ENCODE measurements around the gene PIK3R5.

The PIK3R5 gene

GRCh38 chr17:8865385-8865784 is 100.1 kb downstream of the PIK3R5 start:
- H2AK5ac ChIP-seq (ENCODE audit: low read length), result no peak overlapping the region
- no peak overlapping the region for H2BK15ac ChIP-seq (replicated peaks; ENCODE audit: low read depth)
- H3K4ac ChIP-seq (ENCODE audit: low read depth, low read length), result no peak overlapping the region
- no peaks in the 10 kb centered on the region for H3K4me1 ChIP-seq (ENCODE audit: control insufficient read depth, low read depth, low read length)
- no peak overlapping the region for H2BK5ac ChIP-seq (ENCODE audit: low read length)
- H3K79me1 ChIP-seq (ENCODE audit: low read length), result no peaks in the 10 kb centered on the region
- H3K27ac ChIP-seq (ENCODE audit: low read depth, low read length), result no peak overlapping the region
- no peak overlapping the region for H4K5ac ChIP-seq (ENCODE audit: low read length)
- H3K23ac ChIP-seq (ENCODE audit: low read length), result no peak overlapping the region
- no peak overlapping the region for H3K18ac ChIP-seq (ENCODE audit: low read length)
- H3K4me3 ChIP-seq (ENCODE audit: low read length), result no peak overlapping the region
- no peaks in the 10 kb centered on the region for H3K36me3 ChIP-seq (ENCODE audit: control insufficient read depth, insufficient read depth, low read length)
- no peak overlapping the region for H3K9ac ChIP-seq (ENCODE audit: low read length)
- H3K79me2 ChIP-seq (ENCODE audit: control insufficient read depth, insufficient read depth, low read length), result no peaks in the 10 kb centered on the region
- H3K56ac ChIP-seq (ENCODE audit: low read length), result peak overlapping the region; percentile 37
- DNase-seq, result no peak
- no peak overlapping the region for H3K4me2 ChIP-seq (ENCODE audit: low read length)
- H3K27me3 ChIP-seq (ENCODE audit: insufficient read depth, low read length, poor library complexity), result no peaks in the 10 kb centered on the region
- WGBS (ENCODE audit: extremely low coverage, insufficient coverage, low lambda C conversion rate), result no CpG with 5 or more reads among the region's 6 CpGs
- H4K8ac ChIP-seq (ENCODE audit: low read depth, low read length), result no peak overlapping the region
- no peak overlapping the region for H2BK120ac ChIP-seq (ENCODE audit: low read depth, low read length)

DNA sequence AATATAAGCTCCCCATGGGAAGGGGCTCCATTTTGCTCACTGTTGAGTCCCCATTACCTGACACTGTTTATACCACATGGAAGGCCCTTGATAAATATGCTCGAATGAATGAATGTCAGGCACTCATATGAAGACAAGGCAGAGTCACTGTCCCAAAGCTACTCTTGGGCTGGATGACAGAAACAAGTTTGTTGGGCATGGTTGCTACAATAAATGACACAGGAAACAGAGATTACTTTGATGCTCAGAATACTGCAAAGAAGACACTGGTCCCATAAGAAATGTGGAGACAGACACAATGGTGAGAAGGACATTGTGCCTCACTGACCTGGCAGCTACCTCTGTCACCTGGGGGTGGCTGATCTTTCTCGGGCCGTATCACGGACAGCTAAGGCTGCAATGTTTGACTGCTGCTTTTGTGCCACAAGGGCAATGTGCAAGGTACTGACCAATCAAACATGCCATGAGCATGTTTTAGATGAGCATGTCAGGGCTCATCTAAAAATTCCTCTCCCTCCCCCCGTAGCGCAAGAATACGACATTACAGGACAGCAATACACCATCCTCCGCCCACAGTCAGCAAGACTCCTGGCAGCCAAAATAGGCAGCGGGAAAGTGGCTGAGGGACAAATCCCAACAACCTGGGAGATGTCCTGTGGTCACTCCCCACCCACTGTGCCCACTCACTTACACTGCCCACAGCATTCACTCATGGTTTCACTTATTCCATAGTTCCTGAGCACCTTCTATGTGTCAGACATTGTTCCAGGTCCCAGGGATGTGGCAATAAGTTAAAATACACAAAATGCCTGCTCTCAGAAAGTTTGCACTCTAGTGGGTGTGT is 103.1 kb downstream of the PIK3R5 start:
- Histone ChIP-seq H3K79me2 (ENCODE audit: control insufficient read depth, insufficient read depth, low read length) (no peaks in the 10 kb centered on the region), H2BK120ac (ENCODE audit: low read depth, low read length) (no peak overlapping the region), H3K4ac (ENCODE audit: low read depth, low read length) (no peak overlapping the region), H2BK15ac (replicated peaks; ENCODE audit: low read depth) (no peak overlapping the region), H4K8ac (ENCODE audit: low read depth, low read length) (no peak overlapping the region), H3K4me2 (ENCODE audit: low read length) (no peak overlapping the region), H3K79me1 (ENCODE audit: low read length) (no peaks in the 10 kb centered on the region), H2BK5ac (ENCODE audit: low read length) (no peak overlapping the region), H3K36me3 (ENCODE audit: control insufficient read depth, insufficient read depth, low read length) (no peaks in the 10 kb centered on the region), H3K18ac (ENCODE audit: low read length) (no peak overlapping the region), H4K5ac (ENCODE audit: low read length) (no peak overlapping the region), H3K9ac (ENCODE audit: low read length) (no peak overlapping the region), H3K56ac (ENCODE audit: low read length) (no peak overlapping the region), H3K23ac (ENCODE audit: low read length) (no peak overlapping the region), H3K4me3 (ENCODE audit: low read length) (no peak overlapping the region), H3K27ac (ENCODE audit: low read depth, low read length) (no peak overlapping the region), H2AK5ac (ENCODE audit: low read length) (peak overlapping the region; percentile 33), H3K4me1 (ENCODE audit: control insufficient read depth, low read depth, low read length) (peaks cover 5% of the 10 kb centered on the region), H3K27me3 (ENCODE audit: insufficient read depth, low read length, poor library complexity) (no peaks in the 10 kb centered on the region)
- no peak for DNase-seq
- WGBS (ENCODE audit: extremely low coverage, insufficient coverage, low lambda C conversion rate), result no CpG with 5 or more reads among the region's 9 CpGs

- Histone ChIP-seq H3K27ac (ENCODE audit: low read depth, low read length) (no peak overlapping the region), H2BK15ac (replicated peaks; ENCODE audit: low read depth) (no peak overlapping the region), H2BK5ac (ENCODE audit: low read length) (no peak overlapping the region), H3K18ac (ENCODE audit: low read length) (no peak overlapping the region), H3K9ac (ENCODE audit: low read length) (no peak overlapping the region), H3K4ac (ENCODE audit: low read depth, low read length) (no peak overlapping the region), H3K23ac (ENCODE audit: low read length) (no peak overlapping the region), H3K36me3 (ENCODE audit: control insufficient read depth, insufficient read depth, low read length) (no peaks in the 10 kb centered on the region), H2BK120ac (ENCODE audit: low read depth, low read length) (no peak overlapping the region), H3K27me3 (ENCODE audit: insufficient read depth, low read length, poor library complexity) (no peaks in the 10 kb centered on the region), H2AK5ac (ENCODE audit: low read length) (peak overlapping the region; percentile 60), H3K4me3 (ENCODE audit: low read length) (no peak overlapping the region), H3K79me2 (ENCODE audit: control insufficient read depth, insufficient read depth, low read length) (no peaks in the 10 kb centered on the region), H3K4me2 (ENCODE audit: low read length) (no peak overlapping the region), H3K56ac (ENCODE audit: low read length) (no peak overlapping the region), H3K79me1 (ENCODE audit: low read length) (no peaks in the 10 kb centered on the region), H4K8ac (ENCODE audit: low read depth, low read length) (no peak overlapping the region), H3K4me1 (ENCODE audit: control insufficient read depth, low read depth, low read length) (peaks cover 10% of the 10 kb centered on the region), H4K5ac (ENCODE audit: low read length) (no peak overlapping the region)
- no CpG with 5 or more reads among the region's 7 CpGs for WGBS (ENCODE audit: extremely low coverage, insufficient coverage, low lambda C conversion rate)
- DNase-seq, result no peak
Observed at GRCh38 chr17:8861495-8862181, 103.9 kb downstream of the PIK3R5 start.

GRCh38 chr17:8859804-8860430 is 105.6 kb downstream of the PIK3R5 start:
- no peaks in the 10 kb centered on the region for H3K79me1 ChIP-seq (ENCODE audit: low read length)
- no peak overlapping the region for H4K5ac ChIP-seq (ENCODE audit: low read length)
- peaks cover 10% of the 10 kb centered on the region for H3K4me1 ChIP-seq (ENCODE audit: control insufficient read depth, low read depth, low read length)
- no peak overlapping the region for H3K4me3 ChIP-seq (ENCODE audit: low read length)
- H3K18ac ChIP-seq (ENCODE audit: low read length), result no peak overlapping the region
- no peak overlapping the region for H3K9ac ChIP-seq (ENCODE audit: low read length)
- no peak overlapping the region for H3K23ac ChIP-seq (ENCODE audit: low read length)
- DNase-seq, result no peak
- no peaks in the 10 kb centered on the region for H3K27me3 ChIP-seq (ENCODE audit: insufficient read depth, low read length, poor library complexity)
- H3K4me2 ChIP-seq (ENCODE audit: low read length), result no peak overlapping the region
- H2AK5ac ChIP-seq (ENCODE audit: low read length), result no peak overlapping the region
- H3K36me3 ChIP-seq (ENCODE audit: control insufficient read depth, insufficient read depth, low read length), result no peaks in the 10 kb centered on the region
- H3K4ac ChIP-seq (ENCODE audit: low read depth, low read length), result no peak overlapping the region
- no peak overlapping the region for H3K56ac ChIP-seq (ENCODE audit: low read length)
- no peak overlapping the region for H2BK5ac ChIP-seq (ENCODE audit: low read length)
- H2BK120ac ChIP-seq (ENCODE audit: low read depth, low read length), result no peak overlapping the region
- H4K8ac ChIP-seq (ENCODE audit: low read depth, low read length), result no peak overlapping the region
- H3K27ac ChIP-seq (ENCODE audit: low read depth, low read length), result no peak overlapping the region
- no CpG with 5 or more reads among the region's 14 CpGs for WGBS (ENCODE audit: extremely low coverage, insufficient coverage, low lambda C conversion rate)
- no peak overlapping the region for H2BK15ac ChIP-seq (replicated peaks; ENCODE audit: low read depth)
- no peaks in the 10 kb centered on the region for H3K79me2 ChIP-seq (ENCODE audit: control insufficient read depth, insufficient read depth, low read length)

GRCh38 chr17:8859027-8859803 is 106.3 kb downstream of the PIK3R5 start:
- Histone ChIP-seq H3K79me1 (ENCODE audit: low read length) (no peaks in the 10 kb centered on the region), H3K4me2 (ENCODE audit: low read length) (no peak overlapping the region)

More at GRCh38 chr17:8859027-8859803, 106.3 kb downstream of the PIK3R5 start:
- H3K9ac ChIP-seq (ENCODE audit: low read length), result no peak overlapping the region
- H2BK120ac ChIP-seq (ENCODE audit: low read depth, low read length), result no peak overlapping the region
- peak overlapping the region; percentile 54 for H2BK5ac ChIP-seq (ENCODE audit: low read length)
- H3K27ac ChIP-seq (ENCODE audit: low read depth, low read length), result no peak overlapping the region
- H3K23ac ChIP-seq (ENCODE audit: low read length), result no peak overlapping the region
- no peak overlapping the region for H2BK15ac ChIP-seq (replicated peaks; ENCODE audit: low read depth)
- peaks cover 10% of the 10 kb centered on the region for H3K4me1 ChIP-seq (ENCODE audit: control insufficient read depth, low read depth, low read length)
- no peak overlapping the region for H3K4me3 ChIP-seq (ENCODE audit: low read length)
- H2AK5ac ChIP-seq (ENCODE audit: low read length), result no peak overlapping the region
- no peak overlapping the region for H3K4ac ChIP-seq (ENCODE audit: low read depth, low read length)
- H3K79me2 ChIP-seq (ENCODE audit: control insufficient read depth, insufficient read depth, low read length), result no peaks in the 10 kb centered on the region
- no peak for DNase-seq
- no peak overlapping the region for H3K18ac ChIP-seq (ENCODE audit: low read length)
- H4K8ac ChIP-seq (ENCODE audit: low read depth, low read length), result no peak overlapping the region
- no CpG with 5 or more reads among the region's 11 CpGs for WGBS (ENCODE audit: extremely low coverage, insufficient coverage, low lambda C conversion rate)
- H3K36me3 ChIP-seq (ENCODE audit: control insufficient read depth, insufficient read depth, low read length), result no peaks in the 10 kb centered on the region
- H3K27me3 ChIP-seq (ENCODE audit: insufficient read depth, low read length, poor library complexity), result no peaks in the 10 kb centered on the region
- H4K5ac ChIP-seq (ENCODE audit: low read length), result no peak overlapping the region
- peak overlapping the region; percentile 56 for H3K56ac ChIP-seq (ENCODE audit: low read length)
